ENCODE results near the gene B4GALT5.

DNA sequence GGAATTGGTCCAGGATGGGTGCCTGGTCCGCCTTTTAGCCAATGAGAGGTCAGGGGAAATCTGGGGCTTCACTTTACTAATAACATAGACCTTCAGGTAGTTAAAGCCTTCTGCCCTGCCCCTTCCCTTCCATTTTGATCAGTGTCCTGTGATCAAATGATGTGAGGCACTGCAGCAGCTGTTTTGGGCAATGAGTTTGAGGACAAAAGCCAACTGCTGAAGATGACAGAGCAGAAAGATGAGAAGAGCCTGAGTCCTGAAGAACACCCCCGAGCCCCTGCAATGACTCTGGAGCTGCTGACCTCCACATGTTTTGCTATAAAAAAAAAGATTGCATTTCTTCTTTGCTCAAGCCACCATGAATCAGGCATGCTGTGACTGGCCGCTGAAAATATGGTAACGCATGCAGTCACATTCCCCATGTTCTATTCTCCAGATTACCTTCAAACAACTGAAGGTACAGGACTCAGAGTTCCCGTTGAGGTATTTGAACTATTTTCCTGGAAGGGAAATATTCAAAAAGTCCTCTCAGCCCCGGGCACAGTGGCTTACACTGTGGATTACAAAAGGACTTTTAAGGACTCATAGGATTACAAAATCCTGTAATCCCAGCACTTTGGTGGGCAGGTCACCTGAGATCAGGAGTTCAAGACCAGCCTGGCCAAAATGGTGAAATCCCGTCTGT, 45.7 kb upstream of the B4GALT5 start:
- TF ChIP-seq, protein P1, sequence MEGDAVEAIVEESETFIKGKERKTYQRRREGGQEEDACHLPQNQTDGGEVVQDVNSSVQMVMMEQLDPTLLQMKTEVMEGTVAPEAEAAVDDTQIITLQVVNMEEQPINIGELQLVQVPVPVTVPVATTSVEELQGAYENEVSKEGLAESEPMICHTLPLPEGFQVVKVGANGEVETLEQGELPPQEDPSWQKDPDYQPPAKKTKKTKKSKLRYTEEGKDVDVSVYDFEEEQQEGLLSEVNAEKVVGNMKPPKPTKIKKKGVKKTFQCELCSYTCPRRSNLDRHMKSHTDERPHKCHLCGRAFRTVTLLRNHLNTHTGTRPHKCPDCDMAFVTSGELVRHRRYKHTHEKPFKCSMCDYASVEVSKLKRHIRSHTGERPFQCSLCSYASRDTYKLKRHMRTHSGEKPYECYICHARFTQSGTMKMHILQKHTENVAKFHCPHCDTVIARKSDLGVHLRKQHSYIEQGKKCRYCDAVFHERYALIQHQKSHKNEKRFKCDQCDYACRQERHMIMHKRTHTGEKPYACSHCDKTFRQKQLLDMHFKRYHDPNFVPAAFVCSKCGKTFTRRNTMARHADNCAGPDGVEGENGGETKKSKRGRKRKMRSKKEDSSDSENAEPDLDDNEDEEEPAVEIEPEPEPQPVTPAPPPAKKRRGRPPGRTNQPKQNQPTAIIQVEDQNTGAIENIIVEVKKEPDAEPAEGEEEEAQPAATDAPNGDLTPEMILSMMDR (conservative IDR thresholded peaks at IDR 0.05), result no peak
- no peak for TF ChIP-seq EZH2 (IDR thresholded peaks at IDR 0.05; ENCODE audit: low read depth)

Measured in PC-9 (cell line).